ENCODE results near the gene CXCL9.

DNA sequence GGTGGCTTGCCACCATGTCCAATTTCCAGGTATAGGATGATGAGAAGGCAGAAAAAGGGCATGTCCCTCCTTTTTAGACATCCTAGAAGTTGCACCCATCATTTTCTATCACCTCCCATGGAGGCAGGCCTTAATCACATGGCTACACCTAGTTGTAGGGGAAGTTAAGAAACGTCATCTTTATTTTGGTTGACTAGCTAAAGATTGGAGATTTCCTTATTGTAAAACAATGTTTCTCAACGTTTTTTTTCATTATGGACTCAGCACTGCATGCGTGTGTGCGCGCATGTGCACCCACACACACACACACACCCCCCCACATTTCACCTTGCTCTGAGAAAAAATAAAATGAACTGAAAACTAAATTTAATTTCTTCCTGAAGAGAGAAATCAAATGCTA is 2.0 kb upstream of the CXCL9 start:
- TF ChIP-seq CTCF (IDR thresholded peaks at IDR 0.05), result no peak
- no peak for TF ChIP-seq POLR2A (IDR thresholded peaks at IDR 0.05)
